Activated T-cell treated with anti-CD3 and anti-CD28 coated beads for 1 hour (primary cell): ENCODE data around the gene GAGE12E.
"Not testable (repeated sequence)": the region's sequence is repeated elsewhere in the genome, so short reads cannot be mapped to it uniquely, and the experiment has no call there.

Source experiments
- DNase-seq: peaks from one replicate; pipeline ENCODE4 v3.0.0-alpha.2; 2020; ENCODE audit warnings: low read depth

GAGE12E gene, protein sequence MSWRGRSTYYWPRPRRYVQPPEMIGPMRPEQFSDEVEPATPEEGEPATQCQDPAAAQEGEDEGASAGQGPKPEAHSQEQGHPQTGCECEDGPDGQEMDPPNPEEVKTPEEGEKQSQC

DNA sequence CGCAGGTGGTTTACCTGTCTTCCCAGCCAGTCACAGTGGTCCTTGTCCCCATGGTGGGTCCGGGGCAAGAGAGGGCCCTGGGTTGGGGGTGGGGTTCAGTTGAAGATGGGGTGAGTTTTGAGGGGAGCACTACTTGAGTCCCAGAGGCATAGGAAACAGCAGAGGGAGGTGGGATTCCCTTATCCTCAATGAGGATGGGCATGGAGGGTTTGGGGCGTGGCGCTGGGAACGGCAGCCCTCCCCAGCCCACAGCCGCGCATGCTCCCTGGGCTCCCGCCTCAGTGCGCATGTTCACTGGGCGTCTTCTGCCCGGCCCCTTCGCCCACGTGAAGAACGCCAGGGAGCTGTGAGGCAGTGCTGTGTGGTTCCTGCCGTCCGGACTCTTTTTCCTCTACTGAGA lies at the start of gene GAGE12E:
GAGE12E (plus strand) TSS at position 301 of the 400 bp plus-strand sequence. CDS start 1,155 bp downstream, outside the sequence.
- DNase-seq, result not testable (repeated sequence)

DNA sequence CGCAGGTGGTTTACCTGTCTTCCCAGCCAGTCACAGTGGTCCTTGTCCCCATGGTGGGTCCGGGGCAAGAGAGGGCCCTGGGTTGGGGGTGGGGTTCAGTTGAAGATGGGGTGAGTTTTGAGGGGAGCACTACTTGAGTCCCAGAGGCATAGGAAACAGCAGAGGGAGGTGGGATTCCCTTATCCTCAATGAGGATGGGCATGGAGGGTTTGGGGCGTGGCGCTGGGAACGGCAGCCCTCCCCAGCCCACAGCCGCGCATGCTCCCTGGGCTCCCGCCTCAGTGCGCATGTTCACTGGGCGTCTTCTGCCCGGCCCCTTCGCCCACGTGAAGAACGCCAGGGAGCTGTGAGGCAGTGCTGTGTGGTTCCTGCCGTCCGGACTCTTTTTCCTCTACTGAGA lies 19.2 kb upstream of the GAGE12E start, which contains the start of gene GAGE12C:
GAGE12C (plus strand) TSS at position 301 of the 400 bp plus-strand sequence. CDS start 1,155 bp downstream, outside the sequence.
- not testable (repeated sequence) for DNase-seq

DNA sequence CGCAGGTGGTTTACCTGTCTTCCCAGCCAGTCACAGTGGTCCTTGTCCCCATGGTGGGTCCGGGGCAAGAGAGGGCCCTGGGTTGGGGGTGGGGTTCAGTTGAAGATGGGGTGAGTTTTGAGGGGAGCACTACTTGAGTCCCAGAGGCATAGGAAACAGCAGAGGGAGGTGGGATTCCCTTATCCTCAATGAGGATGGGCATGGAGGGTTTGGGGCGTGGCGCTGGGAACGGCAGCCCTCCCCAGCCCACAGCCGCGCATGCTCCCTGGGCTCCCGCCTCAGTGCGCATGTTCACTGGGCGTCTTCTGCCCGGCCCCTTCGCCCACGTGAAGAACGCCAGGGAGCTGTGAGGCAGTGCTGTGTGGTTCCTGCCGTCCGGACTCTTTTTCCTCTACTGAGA lies 9.7 kb upstream of the GAGE12E start, which contains the start of gene GAGE12D:
GAGE12D (plus strand) TSS at position 301 of the 400 bp plus-strand sequence. CDS start 1,155 bp downstream, outside the sequence.
- not testable (repeated sequence) for DNase-seq

DNA sequence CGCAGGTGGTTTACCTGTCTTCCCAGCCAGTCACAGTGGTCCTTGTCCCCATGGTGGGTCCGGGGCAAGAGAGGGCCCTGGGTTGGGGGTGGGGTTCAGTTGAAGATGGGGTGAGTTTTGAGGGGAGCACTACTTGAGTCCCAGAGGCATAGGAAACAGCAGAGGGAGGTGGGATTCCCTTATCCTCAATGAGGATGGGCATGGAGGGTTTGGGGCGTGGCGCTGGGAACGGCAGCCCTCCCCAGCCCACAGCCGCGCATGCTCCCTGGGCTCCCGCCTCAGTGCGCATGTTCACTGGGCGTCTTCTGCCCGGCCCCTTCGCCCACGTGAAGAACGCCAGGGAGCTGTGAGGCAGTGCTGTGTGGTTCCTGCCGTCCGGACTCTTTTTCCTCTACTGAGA lies 9.5 kb downstream of the GAGE12E start, which contains the start of gene GAGE12F:
GAGE12F (plus strand) TSS at position 301 of the 400 bp plus-strand sequence. CDS start 1,155 bp downstream, outside the sequence.
- not testable (repeated sequence) for DNase-seq

DNA sequence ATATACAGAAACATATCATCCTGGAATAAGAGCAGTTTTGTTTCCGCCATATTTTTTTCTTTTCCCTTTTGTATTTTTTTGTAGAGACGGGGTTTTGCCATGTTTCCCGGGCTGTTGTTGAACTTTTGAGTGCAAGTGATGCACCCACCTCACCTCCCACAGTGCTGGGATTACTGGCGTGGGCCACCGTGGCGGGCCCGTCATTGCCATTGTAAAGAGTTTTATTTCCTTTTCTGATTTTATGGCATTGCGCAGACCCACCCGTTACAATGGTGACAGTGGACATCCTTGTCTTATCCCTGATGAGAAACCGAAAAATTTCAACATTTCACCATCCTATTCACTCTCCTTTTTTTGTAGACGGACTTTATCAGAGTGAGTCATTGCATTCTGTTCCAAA lies 17.6 kb downstream of the GAGE12E start:
- not testable (repeated sequence) for DNase-seq

DNA sequence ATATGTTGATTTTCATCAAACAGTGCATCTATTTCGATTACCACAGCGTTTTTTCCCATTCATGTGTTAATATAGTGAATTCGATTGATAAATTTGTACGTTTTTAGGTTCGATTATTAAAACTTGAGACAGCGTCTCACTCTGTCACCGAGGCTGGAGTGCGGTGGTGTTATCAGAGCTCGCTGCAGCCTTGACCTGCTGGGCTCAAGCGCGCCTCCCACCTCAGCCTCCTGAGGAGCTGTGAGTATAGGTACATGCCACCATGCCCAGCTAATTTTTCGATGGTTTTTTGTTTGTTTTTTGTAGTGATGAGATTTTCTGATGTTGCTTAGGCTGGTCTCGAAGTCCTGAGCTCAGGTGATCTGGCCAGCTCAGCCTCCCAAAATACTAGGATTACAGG lies 18.1 kb downstream of the GAGE12E start:
- not testable (repeated sequence) for DNase-seq

DNA sequence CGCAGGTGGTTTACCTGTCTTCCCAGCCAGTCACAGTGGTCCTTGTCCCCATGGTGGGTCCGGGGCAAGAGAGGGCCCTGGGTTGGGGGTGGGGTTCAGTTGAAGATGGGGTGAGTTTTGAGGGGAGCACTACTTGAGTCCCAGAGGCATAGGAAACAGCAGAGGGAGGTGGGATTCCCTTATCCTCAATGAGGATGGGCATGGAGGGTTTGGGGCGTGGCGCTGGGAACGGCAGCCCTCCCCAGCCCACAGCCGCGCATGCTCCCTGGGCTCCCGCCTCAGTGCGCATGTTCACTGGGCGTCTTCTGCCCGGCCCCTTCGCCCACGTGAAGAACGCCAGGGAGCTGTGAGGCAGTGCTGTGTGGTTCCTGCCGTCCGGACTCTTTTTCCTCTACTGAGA lies 19.0 kb downstream of the GAGE12E start, which contains the start of gene GAGE12G:
GAGE12G (plus strand) TSS at position 301 of the 400 bp plus-strand sequence. CDS start 1,155 bp downstream, outside the sequence.
- not testable (repeated sequence) for DNase-seq

DNA sequence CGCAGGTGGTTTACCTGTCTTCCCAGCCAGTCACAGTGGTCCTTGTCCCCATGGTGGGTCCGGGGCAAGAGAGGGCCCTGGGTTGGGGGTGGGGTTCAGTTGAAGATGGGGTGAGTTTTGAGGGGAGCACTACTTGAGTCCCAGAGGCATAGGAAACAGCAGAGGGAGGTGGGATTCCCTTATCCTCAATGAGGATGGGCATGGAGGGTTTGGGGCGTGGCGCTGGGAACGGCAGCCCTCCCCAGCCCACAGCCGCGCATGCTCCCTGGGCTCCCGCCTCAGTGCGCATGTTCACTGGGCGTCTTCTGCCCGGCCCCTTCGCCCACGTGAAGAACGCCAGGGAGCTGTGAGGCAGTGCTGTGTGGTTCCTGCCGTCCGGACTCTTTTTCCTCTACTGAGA lies 28.6 kb downstream of the GAGE12E start, which contains the start of gene GAGE12H:
GAGE12H (plus strand) TSS at position 301 of the 400 bp plus-strand sequence. CDS start 1,155 bp downstream, outside the sequence.
- not testable (repeated sequence) for DNase-seq

DNA sequence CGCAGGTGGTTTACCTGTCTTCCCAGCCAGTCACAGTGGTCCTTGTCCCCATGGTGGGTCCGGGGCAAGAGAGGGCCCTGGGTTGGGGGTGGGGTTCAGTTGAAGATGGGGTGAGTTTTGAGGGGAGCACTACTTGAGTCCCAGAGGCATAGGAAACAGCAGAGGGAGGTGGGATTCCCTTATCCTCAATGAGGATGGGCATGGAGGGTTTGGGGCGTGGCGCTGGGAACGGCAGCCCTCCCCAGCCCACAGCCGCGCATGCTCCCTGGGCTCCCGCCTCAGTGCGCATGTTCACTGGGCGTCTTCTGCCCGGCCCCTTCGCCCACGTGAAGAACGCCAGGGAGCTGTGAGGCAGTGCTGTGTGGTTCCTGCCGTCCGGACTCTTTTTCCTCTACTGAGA lies 38.1 kb downstream of the GAGE12E start, which contains the start of gene GAGE2A:
GAGE2A (plus strand) TSS at position 301 of the 400 bp plus-strand sequence. CDS start 1,155 bp downstream, outside the sequence.
- not testable (repeated sequence) for DNase-seq

DNA sequence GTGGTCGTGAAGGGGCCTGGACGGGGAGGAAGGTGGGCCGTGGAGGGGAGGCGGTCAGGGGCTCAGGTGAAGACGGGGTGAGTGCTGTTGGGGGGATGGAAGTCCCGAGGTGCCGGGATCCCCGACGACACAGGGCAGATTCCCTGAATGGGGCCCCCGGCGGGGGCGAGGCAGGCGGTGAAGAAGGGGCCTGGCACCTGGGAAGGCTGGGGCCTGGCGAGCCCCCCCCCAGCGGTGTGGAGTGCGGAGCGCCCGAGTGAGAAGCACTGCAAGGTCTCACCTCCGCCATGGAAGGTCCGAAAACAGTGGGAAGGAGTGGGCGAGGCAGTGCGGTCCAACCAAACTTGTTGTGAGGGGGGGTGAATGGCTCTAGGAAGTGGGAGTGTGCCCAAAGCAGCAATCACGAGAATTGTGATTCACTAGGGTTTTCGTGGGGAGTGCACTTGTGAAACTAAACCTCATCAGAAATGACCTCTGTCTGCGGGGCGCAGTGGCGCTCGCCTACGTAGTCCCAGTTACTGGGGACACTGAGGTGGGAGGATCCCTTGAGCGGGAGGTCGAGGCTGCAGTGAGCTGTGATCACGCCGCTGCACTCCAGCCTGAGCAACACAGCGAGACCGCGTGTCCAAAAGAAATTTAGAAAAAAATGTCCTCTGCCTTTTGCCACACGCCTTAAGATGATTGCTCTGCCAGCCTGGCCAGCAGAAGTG lies 38.8 kb downstream of the GAGE12E start:
- DNase-seq, result not testable (repeated sequence)

DNA sequence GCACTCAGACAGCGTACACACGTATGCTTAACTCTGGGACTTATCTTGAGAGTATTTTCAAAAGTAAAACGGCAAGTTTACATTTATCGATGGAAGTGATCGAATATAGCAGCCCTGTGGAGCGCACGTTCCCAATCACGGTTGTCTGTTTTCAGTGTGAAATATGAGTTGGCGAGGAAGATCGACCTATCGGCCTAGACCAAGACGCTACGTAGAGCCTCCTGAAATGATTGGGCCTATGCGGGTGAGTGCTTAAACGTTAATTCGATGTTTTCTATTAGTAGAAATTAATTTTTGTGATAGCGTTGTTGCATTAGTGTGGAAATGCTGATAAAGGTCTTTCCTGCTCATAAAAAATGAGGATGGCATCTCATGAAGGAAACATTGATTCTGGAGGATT lies 39.4 kb downstream of the GAGE12E start:
- not testable (repeated sequence) for DNase-seq

DNA sequence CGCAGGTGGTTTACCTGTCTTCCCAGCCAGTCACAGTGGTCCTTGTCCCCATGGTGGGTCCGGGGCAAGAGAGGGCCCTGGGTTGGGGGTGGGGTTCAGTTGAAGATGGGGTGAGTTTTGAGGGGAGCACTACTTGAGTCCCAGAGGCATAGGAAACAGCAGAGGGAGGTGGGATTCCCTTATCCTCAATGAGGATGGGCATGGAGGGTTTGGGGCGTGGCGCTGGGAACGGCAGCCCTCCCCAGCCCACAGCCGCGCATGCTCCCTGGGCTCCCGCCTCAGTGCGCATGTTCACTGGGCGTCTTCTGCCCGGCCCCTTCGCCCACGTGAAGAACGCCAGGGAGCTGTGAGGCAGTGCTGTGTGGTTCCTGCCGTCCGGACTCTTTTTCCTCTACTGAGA lies 47.6 kb downstream of the GAGE12E start, which contains the start of gene GAGE1:
GAGE1 (plus strand) TSS at position 301 of the 400 bp plus-strand sequence. CDS start 1,155 bp downstream, outside the sequence.
- not testable (repeated sequence) for DNase-seq
